A673 (cell line): ENCODE measurements around the gene SPSB4. TPM values are rescaled to one million over a fixed set of nuclear protein-coding genes. Genes with fewer than 3 reads are reported as not detected.

Experiments
- BruUV-seq: library from RNA; stranded (reverse); fragments of 400-500 nt; replicated peaks from 2 replicates; lab custom pipeline; 2021; lab: Mats Ljungman, UMichigan
- CTCF ChIA-PET: fragments of 300-600 bp; sonication (Branson Sonifier 250); formaldehyde crosslinking; loops from one replicate; lab custom pipeline; 2022; ENCODE audit warnings: antibody characterized with exemption; lab: Charles Lee
- POLR2A ChIA-PET: fragments of 300-600 bp; sonication (Branson Sonifier 250); formaldehyde crosslinking; loops from one replicate; lab custom pipeline; 2022; ENCODE audit warnings: antibody characterized with exemption; ENCODE audit not compliant: low non-redundant PET; lab: Charles Lee
- DNase-seq: peaks from one replicate; pipeline ENCODE4 v3.0.0-alpha.2; 2015; ENCODE audit warnings: low spot score
- H3K27ac ChIP-seq: fragments of 200-600 bp; sonication (generic); 2 replicates; pipeline ENCODE4 v1.5.1; 2016; ENCODE audit warnings: mixed run types, low read depth, mild to moderate bottlenecking, mixed read lengths, antibody characterized with exemption, low read length; ENCODE audit not compliant: poor library complexity, severe bottlenecking
- H3K27me3 ChIP-seq: fragments of 200-600 bp; sonication (generic); replicated peaks from 2 replicates; pipeline ENCODE4 v1.6.1; 2017; ENCODE audit warnings: mixed run types, low read depth, mild to moderate bottlenecking, mixed read lengths, antibody characterized with exemption, low read length; ENCODE audit not compliant: insufficient read depth, poor library complexity
- H3K36me3 ChIP-seq: fragments of 200-600 bp; sonication (generic); 2 replicates; pipeline ENCODE4 v1.6.1; 2016; ENCODE audit warnings: mixed run types, mild to moderate bottlenecking, mixed read lengths, antibody characterized with exemption, low read length; ENCODE audit not compliant: insufficient read depth, poor library complexity, severe bottlenecking
- H3K4me1 ChIP-seq: fragments of 200-600 bp; sonication (generic); 2 replicates; pipeline ENCODE4 v1.6.1; 2017; ENCODE audit warnings: mixed run types, mild to moderate bottlenecking, mixed read lengths, antibody characterized with exemption, low read length; ENCODE audit not compliant: insufficient read depth, poor library complexity, severe bottlenecking
- H3K4me3 ChIP-seq: fragments of 200-600 bp; sonication (generic); 2 replicates; pipeline ENCODE4 v1.5.1; 2016; ENCODE audit warnings: low read depth, mixed run types, mild to moderate bottlenecking, mixed read lengths, low read length; ENCODE audit not compliant: poor library complexity, severe bottlenecking
- H3K9me3 ChIP-seq: fragments of 200-600 bp; sonication (generic); 2 replicates; pipeline ENCODE4 v1.6.1; 2016; ENCODE audit warnings: mixed run types, low read depth, mild to moderate bottlenecking, mixed read lengths, antibody characterized with exemption, low read length; ENCODE audit not compliant: poor library complexity, severe bottlenecking
- EZH2 ChIP-seq: fragments of 200-600 bp; sonication (generic); IDR thresholded peaks from 2 replicates; pipeline ENCODE4 v1.6.1; 2017; ENCODE audit warnings: borderline replicate concordance, low read depth, mild to moderate bottlenecking, mixed read lengths, antibody characterized with exemption, low read length; ENCODE audit not compliant: poor library complexity, severe bottlenecking
- intact Hi-C: fragments of 100-400 bp; cut with micrococcal nuclease; formaldehyde crosslinking; loops from one replicate; pipeline ENCODE4 v1.10.0; 2022; ENCODE audit not compliant: unreplicated experiment
- total RNA-seq: library from RNA; stranded (reverse); gene quantifications from 2 replicates; pipeline ENCODE4 v1.2.3, GENCODE V29; 2021
- TF ChIP-seq, protein P1 (sequence below): fragments of 300-800, 200-600 bp; sonication (generic); conservative IDR thresholded peaks from 2 replicates; pipeline ENCODE4 v1.5.1; 2017; ENCODE audit warnings: low read depth, mild to moderate bottlenecking, antibody characterized with exemption, low read length, moderate library complexity, mixed read lengths

The SPSB4 gene
- total RNA-seq, 1 experiment from 2014 or later = 0.39 TPM

DNA sequence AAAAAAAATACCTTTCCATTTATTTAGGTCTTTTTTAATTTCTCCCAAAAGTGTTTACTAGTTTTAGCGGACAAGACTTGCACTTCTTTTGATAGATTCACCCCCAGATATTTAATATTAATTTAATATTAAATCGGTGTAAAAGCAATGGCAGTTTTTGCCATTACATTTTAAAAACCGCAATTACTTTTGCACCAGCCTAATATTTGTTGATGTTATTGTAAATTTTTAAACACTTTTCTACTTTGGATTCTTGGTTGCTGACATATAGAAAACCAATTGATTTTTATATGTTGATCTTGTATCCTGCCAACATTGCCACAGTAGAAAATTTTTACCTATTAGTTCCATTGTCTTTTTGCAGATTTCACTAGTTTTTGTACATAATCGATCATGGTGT, 116.5 kb downstream of the SPSB4 start:
- no peak overlapping the region for H3K27ac ChIP-seq
- no peaks in the 10 kb centered on the region for H3K36me3 ChIP-seq
- CTCF ChIA-PET = no interaction called here
- intact Hi-C loops = no loop called here
- H3K27me3 ChIP-seq = no peaks in the 10 kb centered on the region
- no peak for DNase-seq
- no peak for TF ChIP-seq EZH2
- TF ChIP-seq, protein P1, sequence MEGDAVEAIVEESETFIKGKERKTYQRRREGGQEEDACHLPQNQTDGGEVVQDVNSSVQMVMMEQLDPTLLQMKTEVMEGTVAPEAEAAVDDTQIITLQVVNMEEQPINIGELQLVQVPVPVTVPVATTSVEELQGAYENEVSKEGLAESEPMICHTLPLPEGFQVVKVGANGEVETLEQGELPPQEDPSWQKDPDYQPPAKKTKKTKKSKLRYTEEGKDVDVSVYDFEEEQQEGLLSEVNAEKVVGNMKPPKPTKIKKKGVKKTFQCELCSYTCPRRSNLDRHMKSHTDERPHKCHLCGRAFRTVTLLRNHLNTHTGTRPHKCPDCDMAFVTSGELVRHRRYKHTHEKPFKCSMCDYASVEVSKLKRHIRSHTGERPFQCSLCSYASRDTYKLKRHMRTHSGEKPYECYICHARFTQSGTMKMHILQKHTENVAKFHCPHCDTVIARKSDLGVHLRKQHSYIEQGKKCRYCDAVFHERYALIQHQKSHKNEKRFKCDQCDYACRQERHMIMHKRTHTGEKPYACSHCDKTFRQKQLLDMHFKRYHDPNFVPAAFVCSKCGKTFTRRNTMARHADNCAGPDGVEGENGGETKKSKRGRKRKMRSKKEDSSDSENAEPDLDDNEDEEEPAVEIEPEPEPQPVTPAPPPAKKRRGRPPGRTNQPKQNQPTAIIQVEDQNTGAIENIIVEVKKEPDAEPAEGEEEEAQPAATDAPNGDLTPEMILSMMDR = no peak
- H3K4me3 ChIP-seq = no peak overlapping the region
- no peaks in the 10 kb centered on the region for H3K9me3 ChIP-seq
- no TSS peak for BruUV-seq
- H3K4me1 ChIP-seq = no peaks in the 10 kb centered on the region
- POLR2A ChIA-PET = no interaction called here

DNA sequence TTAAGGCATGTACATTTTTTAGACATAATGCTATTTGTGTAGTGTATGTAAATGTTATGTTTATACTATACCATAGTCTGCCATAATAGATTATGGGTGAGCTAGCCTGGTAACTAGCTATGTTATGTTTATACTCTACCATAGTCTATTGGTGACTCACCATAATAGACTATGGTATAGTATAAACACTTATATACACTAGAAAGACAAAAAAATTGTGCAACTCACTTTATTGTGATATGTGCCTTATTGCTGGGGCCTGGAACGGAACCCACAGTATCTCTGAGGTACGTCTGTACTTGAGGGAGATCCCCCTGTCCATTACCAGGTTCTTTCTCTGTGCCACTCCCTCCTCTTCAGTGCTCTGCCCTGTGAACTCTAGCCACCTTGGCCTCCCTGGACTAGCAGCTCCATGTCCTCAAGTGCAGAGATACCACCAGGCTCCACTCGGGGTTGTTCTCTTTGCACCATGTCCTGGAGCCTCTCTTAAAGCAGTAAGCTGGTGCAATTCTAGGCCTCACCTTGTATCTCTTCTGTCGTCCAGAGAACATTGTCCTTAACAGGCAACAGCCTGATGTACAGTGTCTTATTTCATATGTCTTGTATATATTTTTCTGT, 119.6 kb downstream of the SPSB4 start:
- BruUV-seq = no TSS peak
- TF ChIP-seq, protein P1 = no peak
- no peak for TF ChIP-seq EZH2
- POLR2A ChIA-PET = no interaction called here

DNA sequence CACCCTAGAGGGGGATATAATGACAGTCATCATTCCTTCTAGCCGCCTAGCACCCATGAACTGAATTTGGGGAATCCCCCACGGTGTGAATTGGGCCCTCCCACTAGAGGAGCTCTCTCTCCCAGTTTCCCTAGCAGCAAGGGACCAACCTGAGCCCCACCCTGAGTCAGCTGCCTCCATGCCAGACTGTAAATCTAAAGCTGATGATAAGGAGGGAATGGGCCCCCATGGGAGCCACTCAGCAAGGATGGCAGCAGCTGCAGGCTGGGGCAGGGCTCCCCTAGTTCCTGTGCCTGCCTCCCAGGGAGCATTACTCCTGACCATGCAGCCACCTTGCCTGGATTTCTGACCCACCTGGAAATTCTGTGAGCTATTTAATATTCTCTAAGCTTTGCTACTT, 123.5 kb downstream of the SPSB4 start:
- no peaks in the 10 kb centered on the region for H3K36me3 ChIP-seq
- POLR2A ChIA-PET = no interaction called here

More for the DNA sequence above, 119.6 kb downstream of the SPSB4 start:
- H3K27ac ChIP-seq = no peak overlapping the region
- H3K4me1 ChIP-seq = no peaks in the 10 kb centered on the region
- H3K27me3 ChIP-seq = no peaks in the 10 kb centered on the region
- no peak for DNase-seq
- no peaks in the 10 kb centered on the region for H3K36me3 ChIP-seq
- H3K4me3 ChIP-seq = no peak overlapping the region
- H3K9me3 ChIP-seq = no peaks in the 10 kb centered on the region
- CTCF ChIA-PET = no interaction called here
- intact Hi-C loops = no loop called here

More for the DNA sequence above, 123.5 kb downstream of the SPSB4 start:
- DNase-seq = no peak
- Histone ChIP-seq H3K4me1 (no peaks in the 10 kb centered on the region), H3K27me3 (no peaks in the 10 kb centered on the region), H3K4me3 (no peak overlapping the region), H3K9me3 (no peaks in the 10 kb centered on the region), H3K27ac (no peak overlapping the region)
- no peak for TF ChIP-seq EZH2
- TF ChIP-seq, protein P1 = no peak
- no TSS peak for BruUV-seq
- CTCF ChIA-PET = no interaction called here
- intact Hi-C loops = no loop called here
